CD4-positive, alpha-beta T cell (primary cell): ENCODE results near the gene GPRASP1. TPM values are rescaled to one million over a fixed set of nuclear protein-coding genes. Genes with fewer than 3 reads are reported as not detected.

Experiments used
- ATAC-seq: fragments of 200-7000 bp; cut with Tn5 transposase; one replicate; pipeline ENCODE4 v1.10.0; 2022; ENCODE audit warnings: mild to moderate bottlenecking; ENCODE audit not compliant: poor library complexity
- CTCF ChIA-PET: fragments of 350-600 bp; sonication (Branson Sonifier 250); formaldehyde crosslinking; loops from one replicate; lab custom pipeline; 2021; ENCODE audit warnings: antibody characterized with exemption, inconsistent platforms; lab: Charles Lee
- POLR2A ChIA-PET: fragments of 350-600 bp; sonication (Branson Sonifier 250); formaldehyde crosslinking; loops from one replicate; lab custom pipeline; 2021; ENCODE audit warnings: antibody characterized with exemption, inconsistent platforms; lab: Charles Lee
- DNase-seq, 14 experiments: peaks; one replicate each; pipeline ENCODE4 v3.0.0-alpha.2; 2013 to 2020; ENCODE audit warnings: mixed read lengths in 2 of 14
- H3K27ac ChIP-seq, 2 donors: one replicate each; pipeline versions ENCODE4 v1.5.1 to v1.7.0; 2013; ENCODE audit warnings: low read length in 2 of 2, low read depth in 1 of 2, mild to moderate bottlenecking in 1 of 2
- H3K27me3 ChIP-seq, 2 experiments: 1 replicate in 1 of 2; 2 replicates in 1 of 2; pipeline versions ENCODE4 v1.6.1 to v1.7.0; 2013; ENCODE audit warnings: low read length in 2 of 2, control low read depth in 1 of 2, mild to moderate bottlenecking in 1 of 2, moderate library complexity in 1 of 2; ENCODE audit not compliant: insufficient read depth in 2 of 2, control insufficient read depth in 1 of 2
- H3K36me3 ChIP-seq: one replicate; pipeline ENCODE4 v1.6.1; 2013; ENCODE audit warnings: low read length, control low read depth; ENCODE audit not compliant: insufficient read depth
- H3K4me1 ChIP-seq: one replicate; pipeline ENCODE4 v1.6.1; 2013; ENCODE audit warnings: low read length, control low read depth; ENCODE audit not compliant: insufficient read depth
- H3K4me3 ChIP-seq: one replicate; pipeline ENCODE4 v1.5.1; 2013; ENCODE audit warnings: mild to moderate bottlenecking, low read length, moderate library complexity
- H3K9me3 ChIP-seq, 2 experiments: 1 replicate in 1 of 2; 2 replicates in 1 of 2; pipeline versions ENCODE4 v1.6.1 to v1.7.0; 2013; ENCODE audit warnings: low read length in 2 of 2, mild to moderate bottlenecking in 2 of 2, control low read depth in 1 of 2, moderate library complexity in 1 of 2; ENCODE audit not compliant: control insufficient read depth in 1 of 2, insufficient read depth in 1 of 2
- H3K27ac Mint-ChIP-seq: one replicate; pipeline ENCODE4 v1.8.0; 2020; ENCODE audit warnings: mixed read lengths
- H3K27me3 Mint-ChIP-seq: one replicate; pipeline ENCODE4 v1.8.0; 2021; ENCODE audit warnings: mixed read lengths
- H3K36me3 Mint-ChIP-seq: one replicate; pipeline ENCODE4 v1.8.0; 2021; ENCODE audit warnings: low read depth, mixed read lengths
- H3K4me1 Mint-ChIP-seq: one replicate; pipeline ENCODE4 v1.8.0; 2021; ENCODE audit warnings: low read depth, mixed read lengths
- H3K4me3 Mint-ChIP-seq: one replicate; pipeline ENCODE4 v1.8.0; 2020; ENCODE audit warnings: mild to moderate bottlenecking, mixed read lengths
- H3K9me3 Mint-ChIP-seq: one replicate; pipeline ENCODE4 v1.8.0; 2020; ENCODE audit warnings: mixed read lengths
- intact Hi-C, 2 experiments: fragments of 100-400 bp; cut with DNase I in 1 of 2; cut with micrococcal nuclease in 1 of 2; formaldehyde crosslinking; loops; one replicate each; pipeline versions ENCODE4 v1.15.1 to v1.9.0; 2023 to 2025; cut with DNase I, micrococcal nuclease
- total RNA-seq, 174 experiments: library from RNA in 2 of 174; stranded (reverse) in 2 of 174; gene quantifications; one replicate each; pipeline ENCODE4 v1.2.3 and lab custom pipeline; 2021 to 2026
- TF ChIP-seq, protein P1 (sequence below): fragments of 200-600 bp; IDR thresholded peaks from one replicate; pipeline ENCODE4 v1.8.0; 2022; ENCODE audit warnings: antibody characterized with exemption, mild to moderate bottlenecking

GPRASP1 gene
- total RNA-seq, 2 experiments from 2014 or later, result 103 to 104 TPM

DNA sequence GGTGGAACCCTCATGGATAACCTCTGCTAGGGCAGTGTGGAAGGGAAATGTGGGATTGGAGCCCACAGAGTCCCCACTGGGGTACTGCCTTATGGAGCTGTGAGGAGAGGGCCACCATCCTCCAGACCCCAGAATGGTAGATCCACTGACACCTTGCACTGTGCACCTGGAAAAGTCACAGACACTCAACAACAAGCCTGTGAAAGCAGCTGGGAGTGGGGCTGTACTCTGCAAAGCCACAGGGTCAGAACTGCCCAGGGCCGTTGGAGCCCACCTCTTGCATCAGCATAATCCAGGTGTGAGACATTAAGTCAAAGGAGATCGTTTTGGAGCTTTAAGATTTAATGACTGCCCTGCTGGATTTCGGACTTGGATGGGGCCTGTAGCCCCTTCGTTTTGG lies 40.4 kb upstream of the GPRASP1 start:
- Mint-ChIP-seq H3K4me1 (peaks cover 40% of the 10 kb centered on the region), H3K36me3 (peaks cover 79% of the 10 kb centered on the region), H3K27me3 (no peaks in the 10 kb centered on the region), H3K9me3 (no peaks in the 10 kb centered on the region), H3K27ac (no peak overlapping the region), H3K4me3 (no peak overlapping the region)
- ATAC-seq (no peak), DNase-seq (no peak)
- Histone ChIP-seq H3K27ac (no peak overlapping the region), H3K4me1 (no peaks in the 10 kb centered on the region), H3K36me3 (peaks cover 4% of the 10 kb centered on the region), H3K4me3 (no peak overlapping the region), H3K9me3 (no peaks in the 10 kb centered on the region), H3K27me3 (no peaks in the 10 kb centered on the region)
- intact Hi-C loops, result no loop called here
- ChIA-PET CTCF (no interaction called here), POLR2A (no interaction called here)
- TF ChIP-seq, protein P1, sequence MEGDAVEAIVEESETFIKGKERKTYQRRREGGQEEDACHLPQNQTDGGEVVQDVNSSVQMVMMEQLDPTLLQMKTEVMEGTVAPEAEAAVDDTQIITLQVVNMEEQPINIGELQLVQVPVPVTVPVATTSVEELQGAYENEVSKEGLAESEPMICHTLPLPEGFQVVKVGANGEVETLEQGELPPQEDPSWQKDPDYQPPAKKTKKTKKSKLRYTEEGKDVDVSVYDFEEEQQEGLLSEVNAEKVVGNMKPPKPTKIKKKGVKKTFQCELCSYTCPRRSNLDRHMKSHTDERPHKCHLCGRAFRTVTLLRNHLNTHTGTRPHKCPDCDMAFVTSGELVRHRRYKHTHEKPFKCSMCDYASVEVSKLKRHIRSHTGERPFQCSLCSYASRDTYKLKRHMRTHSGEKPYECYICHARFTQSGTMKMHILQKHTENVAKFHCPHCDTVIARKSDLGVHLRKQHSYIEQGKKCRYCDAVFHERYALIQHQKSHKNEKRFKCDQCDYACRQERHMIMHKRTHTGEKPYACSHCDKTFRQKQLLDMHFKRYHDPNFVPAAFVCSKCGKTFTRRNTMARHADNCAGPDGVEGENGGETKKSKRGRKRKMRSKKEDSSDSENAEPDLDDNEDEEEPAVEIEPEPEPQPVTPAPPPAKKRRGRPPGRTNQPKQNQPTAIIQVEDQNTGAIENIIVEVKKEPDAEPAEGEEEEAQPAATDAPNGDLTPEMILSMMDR, result no peak

DNA sequence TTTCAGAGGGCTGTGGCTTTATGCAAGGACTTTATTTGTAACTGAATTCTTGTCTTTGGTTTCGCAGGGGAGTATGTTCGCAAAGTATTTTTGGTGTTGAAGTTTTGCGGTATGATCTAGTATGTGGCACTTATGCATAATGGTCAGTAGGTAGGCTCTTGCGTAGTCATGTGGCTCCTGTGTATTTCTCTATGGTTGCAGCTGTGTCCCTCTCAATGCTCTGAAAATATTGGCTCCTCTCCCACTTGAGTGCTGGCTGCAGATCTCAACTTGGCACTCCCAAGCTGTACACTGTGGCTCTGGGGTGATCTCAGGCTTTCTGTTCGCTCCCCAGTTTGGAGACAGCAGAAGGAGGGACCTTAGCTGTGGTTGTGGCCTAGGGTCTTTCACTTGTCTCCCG lies 27.2 kb upstream of the GPRASP1 start:
- ChIA-PET CTCF (no interaction called here), POLR2A (no interaction called here)
- no peak overlapping the region for H3K4me3 Mint-ChIP-seq
- Histone ChIP-seq H3K27me3 (no peaks in the 10 kb centered on the region), H3K36me3 (no peaks in the 10 kb centered on the region), H3K9me3 (no peaks in the 10 kb centered on the region), H3K4me1 (no peaks in the 10 kb centered on the region), H3K27ac (no peak overlapping the region), H3K4me3 (no peak overlapping the region)
- intact Hi-C loops, result no loop called here
- H3K27me3 Mint-ChIP-seq, result no peaks in the 10 kb centered on the region
- TF ChIP-seq, protein P1, result no peak
- ATAC-seq (no peak), DNase-seq (no peak)
- H3K27ac Mint-ChIP-seq, result no peak overlapping the region
- H3K4me1 Mint-ChIP-seq, result peaks cover 19% of the 10 kb centered on the region
- no peaks in the 10 kb centered on the region for H3K9me3 Mint-ChIP-seq
- H3K36me3 Mint-ChIP-seq, result peaks cover 59% of the 10 kb centered on the region

DNA sequence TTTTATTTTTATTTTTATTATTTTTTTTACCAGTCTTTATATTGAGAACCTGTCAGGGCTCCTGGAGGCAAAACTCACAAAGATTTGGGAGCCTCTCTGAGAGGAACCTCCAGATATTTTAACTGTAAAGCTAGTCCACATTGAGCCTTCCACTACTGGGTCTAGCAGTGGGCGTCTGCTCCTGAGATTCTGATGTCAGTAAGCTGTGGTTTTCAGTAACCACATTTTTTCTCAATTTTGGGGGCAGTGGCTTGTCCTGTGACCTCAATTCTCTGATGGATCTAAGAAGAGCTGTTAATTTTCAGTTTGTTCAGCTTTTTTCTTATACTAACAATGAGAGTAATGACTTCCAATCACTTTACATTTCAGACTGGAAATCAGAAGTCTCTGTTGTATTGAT lies 23.6 kb upstream of the GPRASP1 start:
- CTCF ChIA-PET, result no interaction called here
- Mint-ChIP-seq H3K27me3 (no peaks in the 10 kb centered on the region), H3K4me3 (no peak overlapping the region)

More for the DNA sequence above, 23.6 kb upstream of the GPRASP1 start:
- peaks cover 27% of the 10 kb centered on the region for H3K36me3 Mint-ChIP-seq
- TF ChIP-seq, protein P1, result no peak
- ATAC-seq, result no peak
- no peak overlapping the region for H3K4me3 ChIP-seq
- no peaks in the 10 kb centered on the region for H3K36me3 ChIP-seq
- no peak overlapping the region for H3K27ac Mint-ChIP-seq
- H3K4me1 Mint-ChIP-seq, result peaks cover 12% of the 10 kb centered on the region
- H3K27me3 ChIP-seq, result no peaks in the 10 kb centered on the region
- H3K4me1 ChIP-seq, result no peaks in the 10 kb centered on the region
- intact Hi-C loops, result no loop called here
- DNase-seq, result peak in 1 of 14 experiments; percentile 13
- no peak overlapping the region for H3K27ac ChIP-seq
- POLR2A ChIA-PET, result interaction anchor here (1.8 kb wide), 1 partner anchor 28 kb away, joined by 5 read pairs; the partner anchor contains the start of gene ARMCX5
- H3K9me3 Mint-ChIP-seq, result no peaks in the 10 kb centered on the region
- no peaks in the 10 kb centered on the region for H3K9me3 ChIP-seq
